ENCODE results near the gene MAPK4.
"Not testable (repeated sequence)": the region's sequence is repeated elsewhere in the genome, so short reads cannot be mapped to it uniquely, and the experiment has no call there.

Gene MAPK4

GRCh38 chr18:50559752-50560680 is at the start of gene MAPK4:
Gene MAPK4 (plus strand): TSS chr18:50560087. CDS start chr18:50663959, 103,872 bp downstream.
- peak; percentile 40 for DNase-seq

GRCh38 chr18:50517277-50517676 is 42.6 kb upstream of the MAPK4 start:
- DNase-seq, result not testable (repeated sequence)

- no peak for DNase-seq
These were observed 40.9 kb upstream of the MAPK4 start for GRCh38 chr18:50518787-50519546.

- no peak for DNase-seq
These were observed 36.7 kb upstream of the MAPK4 start for GRCh38 chr18:50523165-50523564.

- DNase-seq, result no peak
These were observed 32.1 kb upstream of the MAPK4 start for GRCh38 chr18:50527636-50528307.

GRCh38 chr18:50528806-50529205 is 31.1 kb upstream of the MAPK4 start:
- no peak for DNase-seq

GRCh38 chr18:50533822-50534221 is 26.1 kb upstream of the MAPK4 start:
- not testable (repeated sequence) for DNase-seq

- DNase-seq, result not testable (repeated sequence)
These were observed 15.4 kb upstream of the MAPK4 start for GRCh38 chr18:50544476-50544875.

- no peak for DNase-seq
These were observed 14.0 kb upstream of the MAPK4 start for GRCh38 chr18:50545936-50546335.

GRCh38 chr18:50548160-50548559 is 11.7 kb upstream of the MAPK4 start:
- DNase-seq, result no peak

GRCh38 chr18:50551651-50552050 is 8.2 kb upstream of the MAPK4 start:
- not testable (repeated sequence) for DNase-seq

- DNase-seq, result no peak
These were observed 1.7 kb upstream of the MAPK4 start for GRCh38 chr18:50558157-50558556.

GRCh38 chr18:50558948-50559751 is 737 bp upstream of the MAPK4 start:
- DNase-seq, result no peak

- peak; percentile 7 for DNase-seq
These were observed 1.1 kb downstream of the MAPK4 start for GRCh38 chr18:50560681-50561629.

- not testable (repeated sequence) for DNase-seq
These were observed 2.4 kb downstream of the MAPK4 start for GRCh38 chr18:50562258-50562657.

- DNase-seq, result no peak
These were observed 2.8 kb downstream of the MAPK4 start for GRCh38 chr18:50562686-50563085.

GRCh38 chr18:50563376-50563775 is 3.5 kb downstream of the MAPK4 start:
- no peak for DNase-seq

GRCh38 chr18:50569930-50570329 is 10.0 kb downstream of the MAPK4 start:
- DNase-seq, result peak; percentile 21

GRCh38 chr18:50571606-50572005 is 11.7 kb downstream of the MAPK4 start:
- DNase-seq, result no peak

- not testable (repeated sequence) for DNase-seq
These were observed 13.3 kb downstream of the MAPK4 start for GRCh38 chr18:50573196-50573595.

GRCh38 chr18:50573679-50574078 is 13.8 kb downstream of the MAPK4 start:
- DNase-seq, result peak; percentile 2

Data from hematopoietic multipotent progenitor cell treated with erythropoietin and hydrocortisone succinate and interleukin-3 and kit ligand, for 4 days (in vitro differentiated cells).